ENCODE results near the gene ATP2C1.

ATP2C1 gene

DNA sequence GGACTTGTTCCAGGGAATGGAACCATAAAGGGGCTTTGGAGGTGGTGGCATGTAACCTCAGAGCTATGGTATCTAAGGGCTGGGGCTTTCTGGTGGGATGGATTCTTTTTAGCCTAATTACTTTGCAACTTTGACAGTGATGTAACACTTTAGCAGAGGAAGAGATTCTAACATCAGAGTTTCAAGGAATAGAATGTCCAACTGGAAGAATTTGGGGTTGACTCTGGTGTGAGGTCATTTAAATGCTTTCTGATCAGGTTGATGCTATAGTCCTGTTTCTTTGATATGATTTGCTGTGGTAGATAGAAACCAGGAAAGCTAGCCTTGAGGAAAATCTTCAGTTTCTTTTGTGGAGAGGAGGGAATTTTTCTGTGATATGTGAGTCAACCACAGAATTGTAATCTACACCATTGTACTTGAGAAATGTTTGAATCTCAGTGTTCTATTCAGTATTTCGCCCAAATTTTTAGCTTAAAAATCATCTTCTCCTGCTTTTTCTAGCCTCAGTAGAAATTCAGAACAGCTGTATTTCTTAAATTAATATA is 40.0 kb downstream of the ATP2C1 start:
- no peak for DNase-seq (ENCODE audit: insufficient read length, low spot score)

GRCh38 chr3:130934442-130935089 is 40.7 kb downstream of the ATP2C1 start:
- FAIRE-seq (peak; percentile 35), DNase-seq (ENCODE audit: insufficient read length, low spot score) (no peak)

More for the DNA sequence above, 40.0 kb downstream of the ATP2C1 start:
- FAIRE-seq, result no peak

DNA sequence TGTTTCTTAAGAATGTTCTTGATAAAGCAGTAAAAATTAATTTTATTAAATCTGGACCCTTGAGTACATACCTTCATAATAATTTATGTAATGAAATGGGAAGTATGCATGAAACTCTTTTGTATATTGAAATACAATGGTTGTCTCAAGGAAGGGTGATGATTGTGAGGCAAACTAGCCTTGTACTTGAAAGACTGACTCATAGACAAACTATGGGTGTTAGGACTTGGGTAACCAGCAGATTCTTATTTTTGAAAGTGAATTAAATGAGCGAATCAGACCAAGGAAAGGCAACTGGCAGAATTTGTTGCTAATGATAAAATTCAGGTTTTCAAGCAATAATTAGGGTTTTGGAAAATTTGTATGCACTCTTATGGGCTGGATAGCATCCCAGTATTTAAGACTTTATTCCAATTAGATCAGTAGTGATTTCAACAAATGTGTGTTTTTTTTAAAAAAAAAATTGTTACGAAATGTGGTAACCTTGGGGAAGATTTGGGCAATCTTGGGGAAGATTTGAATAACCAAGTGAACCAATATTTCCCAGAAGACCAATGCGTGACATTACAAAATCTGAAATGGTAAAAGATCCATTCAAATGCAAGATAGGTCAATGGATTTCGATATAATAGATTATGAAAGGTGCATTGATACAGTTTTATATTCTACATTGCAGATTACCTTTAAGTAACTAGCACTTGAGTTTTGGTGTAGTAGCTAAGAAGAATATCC is 42.0 kb downstream of the ATP2C1 start:
- no peak for DNase-seq (ENCODE audit: insufficient read length, low spot score)
- FAIRE-seq, result no peak

DNA sequence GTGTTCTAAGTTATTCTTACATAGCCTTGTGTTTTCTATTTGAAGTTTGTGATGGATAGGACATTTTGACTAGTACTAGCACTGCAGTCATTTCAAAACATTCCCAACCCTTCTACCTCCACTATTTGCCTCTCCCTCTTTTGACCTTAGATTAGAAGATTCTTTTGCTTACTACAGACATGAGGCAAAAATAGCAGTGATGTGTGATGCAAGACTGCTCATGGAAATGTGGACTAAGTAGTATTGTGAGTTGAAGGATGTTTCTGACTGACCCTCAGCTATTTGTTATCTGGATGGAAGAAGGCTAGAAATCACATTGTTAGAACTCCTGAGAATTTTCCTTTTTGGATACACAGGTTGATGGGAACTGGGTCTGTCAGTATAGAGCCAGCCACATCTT is 45.9 kb downstream of the ATP2C1 start:
- FAIRE-seq (no peak), DNase-seq (ENCODE audit: insufficient read length, low spot score) (no peak)

GRCh38 chr3:130941793-130942192 is 47.9 kb downstream of the ATP2C1 start:
- DNase-seq (ENCODE audit: insufficient read length, low spot score) (no peak), FAIRE-seq (no peak)

GRCh38 chr3:130946882-130947281 is 53.0 kb downstream of the ATP2C1 start:
- no peak for FAIRE-seq
- DNase-seq (ENCODE audit: insufficient read length, low spot score), result no peak

GRCh38 chr3:130948001-130948773 is 54.3 kb downstream of the ATP2C1 start:
- peak; percentile 48 for FAIRE-seq
- DNase-seq (ENCODE audit: insufficient read length, low spot score), result no peak

DNA sequence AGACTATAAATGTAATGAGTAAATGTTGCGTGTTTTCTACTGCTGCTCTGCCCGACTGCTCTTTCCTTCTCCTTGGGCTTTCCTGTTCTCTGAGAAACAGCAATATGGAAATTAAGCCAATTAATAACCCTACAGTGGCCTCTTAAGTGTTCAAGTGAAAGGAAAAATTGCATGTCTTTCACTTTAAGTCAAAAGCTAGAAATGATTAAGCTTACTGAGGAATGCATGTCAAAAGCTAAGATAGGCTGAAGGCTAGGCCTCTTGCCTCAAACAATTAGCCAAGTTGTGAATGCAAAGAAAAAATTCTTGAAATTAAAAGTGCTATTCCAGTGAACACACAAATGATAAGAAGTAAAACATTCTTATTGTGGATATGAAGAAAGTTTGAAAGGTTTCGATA is 55.0 kb downstream of the ATP2C1 start:
- FAIRE-seq (peak; percentile 90), DNase-seq (ENCODE audit: insufficient read length, low spot score) (no peak)

DNA sequence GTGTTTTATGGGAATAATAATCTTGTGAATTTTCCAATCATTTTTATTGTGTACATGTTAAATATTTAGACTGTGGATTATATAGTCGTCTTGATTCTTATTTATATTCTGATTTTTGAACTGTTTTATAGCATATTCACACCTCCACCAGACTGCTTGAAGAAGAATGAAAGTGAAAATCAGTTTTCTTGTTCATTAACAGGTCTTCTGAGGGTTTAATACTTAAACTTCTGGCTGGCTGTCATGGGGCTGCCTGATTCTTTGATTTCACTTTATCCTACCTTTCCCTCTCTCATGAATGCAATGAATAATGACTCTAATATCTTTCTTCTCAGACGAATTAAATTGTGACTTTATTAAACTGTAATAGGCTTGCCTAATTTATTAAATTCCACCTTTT is 56.2 kb downstream of the ATP2C1 start:
- DNase-seq (ENCODE audit: insufficient read length, low spot score), result no peak
- FAIRE-seq, result peak; percentile 93

DNA sequence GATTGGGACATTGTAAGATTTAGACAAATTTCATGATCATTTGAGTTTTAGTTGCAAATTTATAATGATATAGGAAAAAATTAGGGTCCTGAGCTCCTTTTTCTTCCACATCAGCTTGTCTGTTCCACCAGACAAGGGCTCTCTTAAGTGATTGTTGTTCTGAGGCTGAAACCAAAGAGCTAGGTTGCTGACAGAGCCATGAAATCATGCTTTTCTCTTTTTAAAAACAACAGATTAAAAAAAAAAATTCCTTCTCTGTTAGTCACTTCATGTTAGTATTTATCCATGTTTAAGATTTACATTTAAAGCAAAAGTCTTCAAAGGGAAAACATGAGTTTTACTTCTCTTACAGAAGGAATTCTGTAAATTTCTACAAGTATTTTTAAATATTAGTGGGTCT is 56.8 kb downstream of the ATP2C1 start:
- FAIRE-seq (no peak), DNase-seq (ENCODE audit: insufficient read length, low spot score) (no peak)

DNA sequence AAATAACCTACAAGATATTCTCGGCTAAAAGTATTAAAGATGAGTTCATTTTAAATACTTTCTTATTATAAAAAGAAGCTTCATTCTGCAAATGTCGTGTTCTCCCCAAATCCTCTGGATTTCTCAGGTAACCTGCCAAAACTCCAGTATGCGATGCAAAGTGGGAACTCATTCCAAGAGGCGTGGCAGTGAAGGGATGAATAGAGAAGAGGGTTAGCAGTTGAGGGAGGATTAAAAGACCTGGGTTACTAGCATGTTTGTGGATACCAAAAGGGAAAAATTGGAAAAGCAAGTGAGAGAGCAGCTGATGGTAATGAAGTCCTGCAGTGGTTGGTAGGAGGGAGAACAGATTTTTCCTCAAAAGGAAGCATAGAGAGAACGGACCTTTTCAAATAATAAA is 61.6 kb downstream of the ATP2C1 start:
- FAIRE-seq (no peak), DNase-seq (ENCODE audit: insufficient read length, low spot score) (no peak)

GRCh38 chr3:130956281-130956680 is 62.4 kb downstream of the ATP2C1 start:
- FAIRE-seq, result no peak
- no peak for DNase-seq (ENCODE audit: insufficient read length, low spot score)

GRCh38 chr3:130956721-130957120 is 62.8 kb downstream of the ATP2C1 start:
- FAIRE-seq, result peak; percentile 8
- no peak for DNase-seq (ENCODE audit: insufficient read length, low spot score)

DNA sequence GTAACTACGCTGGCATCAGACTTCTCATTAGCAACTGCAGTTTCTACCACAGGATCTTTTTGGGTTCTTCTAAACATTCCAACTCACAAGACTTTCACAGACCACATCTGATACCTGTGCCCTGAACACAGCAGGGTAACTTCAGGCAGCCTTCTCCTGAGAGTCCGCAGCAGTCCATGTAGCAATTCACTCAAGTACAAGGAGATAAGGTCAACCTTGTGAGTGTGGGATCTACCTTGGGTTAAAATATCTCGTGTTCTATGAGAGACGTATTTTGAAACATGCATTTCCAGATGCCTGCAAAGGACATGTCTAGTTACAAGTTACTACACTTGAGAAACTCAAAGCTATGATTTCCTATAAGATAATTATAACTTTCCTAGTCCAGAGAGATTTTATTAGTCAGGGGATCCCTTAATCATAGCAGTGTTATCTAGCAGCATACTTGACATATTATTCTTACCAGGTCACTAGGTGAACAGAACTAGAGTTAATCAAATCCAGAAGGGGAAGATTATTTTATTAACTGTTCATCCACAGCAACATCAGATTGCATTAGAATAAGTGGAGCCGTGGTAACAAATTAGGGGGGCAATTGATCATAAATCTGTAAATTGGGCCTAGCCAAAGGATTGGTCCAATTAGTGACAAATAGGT is 66.4 kb downstream of the ATP2C1 start:
- FAIRE-seq (no peak), DNase-seq (ENCODE audit: insufficient read length, low spot score) (no peak)

DNA sequence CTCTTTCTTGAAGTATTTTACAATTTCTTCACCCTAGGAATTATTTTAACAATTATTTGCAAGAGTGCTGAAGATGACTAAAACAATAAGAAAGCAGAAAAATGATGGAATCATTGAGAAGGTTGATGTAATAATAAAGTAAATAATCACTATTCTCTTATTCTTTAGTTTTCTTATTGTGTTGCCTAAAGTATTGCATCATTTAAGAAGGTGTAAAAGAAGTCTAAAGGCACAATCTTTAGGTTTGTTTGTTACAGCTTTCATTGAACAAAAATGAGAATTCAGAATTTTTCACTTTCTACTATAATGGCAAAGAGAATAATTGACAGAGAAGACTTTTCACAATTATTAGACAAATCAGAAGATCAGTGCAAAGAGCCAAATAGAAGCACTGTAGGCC is 67.6 kb downstream of the ATP2C1 start:
- DNase-seq (ENCODE audit: insufficient read length, low spot score) (no peak), FAIRE-seq (no peak)

DNA sequence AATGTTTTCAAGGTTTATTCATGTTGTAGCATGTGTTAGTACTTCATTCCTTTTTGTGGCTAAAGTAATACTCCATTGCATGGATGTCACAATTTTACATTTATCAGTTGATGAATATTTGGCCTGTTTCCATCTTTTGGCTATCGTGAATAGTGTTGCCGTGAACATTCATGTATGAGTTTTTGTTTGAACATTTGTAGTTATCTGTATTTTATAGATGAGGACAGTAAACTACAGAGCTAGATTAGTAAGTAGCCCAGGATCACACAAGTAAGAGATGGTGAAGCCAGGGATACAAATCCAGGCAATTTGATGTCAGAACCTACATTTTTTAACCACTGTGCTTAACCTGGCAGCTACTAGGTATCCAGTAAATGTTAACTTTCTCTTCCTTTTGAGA is 69.6 kb downstream of the ATP2C1 start:
- peak; percentile 35 for FAIRE-seq

DNA sequence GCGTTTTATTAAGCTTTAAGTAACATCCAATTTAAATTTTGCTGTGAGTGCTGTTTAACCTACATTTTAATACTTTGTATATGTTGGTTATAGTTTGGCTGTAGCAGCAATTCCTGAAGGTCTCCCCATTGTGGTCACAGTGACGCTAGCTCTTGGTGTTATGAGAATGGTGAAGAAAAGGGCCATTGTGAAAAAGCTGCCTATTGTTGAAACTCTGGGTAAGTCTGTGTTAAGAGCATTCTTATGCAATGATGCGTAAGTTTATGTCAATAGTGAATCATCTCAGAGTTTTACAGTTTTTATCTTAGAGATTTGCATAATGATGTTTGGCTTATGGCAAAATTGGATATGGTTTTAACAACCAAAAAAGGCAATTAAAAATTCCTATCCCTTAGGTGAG is 70.0 kb downstream of the ATP2C1 start:
- DNase-seq (ENCODE audit: insufficient read length, low spot score), result no peak
- FAIRE-seq, result no peak

More for the DNA sequence above, 69.6 kb downstream of the ATP2C1 start:
- no peak for DNase-seq (ENCODE audit: insufficient read length, low spot score)

GRCh38 chr3:130967281-130967680 is 73.4 kb downstream of the ATP2C1 start:
- DNase-seq (ENCODE audit: insufficient read length, low spot score), result no peak
- FAIRE-seq, result no peak

DNA sequence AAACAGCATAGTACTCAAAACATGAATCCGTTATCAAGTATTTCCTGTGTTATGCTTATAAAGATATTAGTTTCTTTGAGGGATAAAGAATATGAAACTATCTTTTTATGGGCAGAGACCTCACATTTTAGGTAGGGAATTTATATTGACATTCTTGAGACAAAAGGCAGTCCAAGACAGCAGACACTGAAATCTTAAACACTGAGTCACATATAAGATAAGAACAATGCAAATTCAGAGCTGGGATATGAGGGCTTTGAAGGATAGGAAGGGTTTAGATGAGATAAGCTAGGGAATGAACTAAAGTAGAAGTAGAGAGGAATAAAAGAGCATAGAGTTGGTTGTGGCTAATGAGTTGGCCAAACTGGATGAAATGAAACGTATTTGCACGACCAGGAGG is 74.3 kb downstream of the ATP2C1 start:
- DNase-seq (ENCODE audit: insufficient read length, low spot score) (no peak), FAIRE-seq (no peak)

GRCh38 chr3:130969621-130970020 is 75.7 kb downstream of the ATP2C1 start:
- peak; percentile 62 for FAIRE-seq
- no peak for DNase-seq (ENCODE audit: insufficient read length, low spot score)

- no peak for DNase-seq (ENCODE audit: insufficient read length, low spot score)
- FAIRE-seq, result no peak
Measured at GRCh38 chr3:130971208-130971607, 77.3 kb downstream of the ATP2C1 start.
